GM19452 (cell line): ENCODE results near the gene MTUS2.
"Not testable (repeated sequence)": the region's sequence is repeated elsewhere in the genome, so short reads cannot be mapped to it uniquely, and the experiment has no call there.

Experiments used
- ATAC-seq: cut with Tn5 transposase; IDR thresholded peaks from one replicate; pipeline ENCODE4 v1.9.1; 2021; ENCODE audit not compliant: unreplicated experiment

The MTUS2 gene

DNA sequence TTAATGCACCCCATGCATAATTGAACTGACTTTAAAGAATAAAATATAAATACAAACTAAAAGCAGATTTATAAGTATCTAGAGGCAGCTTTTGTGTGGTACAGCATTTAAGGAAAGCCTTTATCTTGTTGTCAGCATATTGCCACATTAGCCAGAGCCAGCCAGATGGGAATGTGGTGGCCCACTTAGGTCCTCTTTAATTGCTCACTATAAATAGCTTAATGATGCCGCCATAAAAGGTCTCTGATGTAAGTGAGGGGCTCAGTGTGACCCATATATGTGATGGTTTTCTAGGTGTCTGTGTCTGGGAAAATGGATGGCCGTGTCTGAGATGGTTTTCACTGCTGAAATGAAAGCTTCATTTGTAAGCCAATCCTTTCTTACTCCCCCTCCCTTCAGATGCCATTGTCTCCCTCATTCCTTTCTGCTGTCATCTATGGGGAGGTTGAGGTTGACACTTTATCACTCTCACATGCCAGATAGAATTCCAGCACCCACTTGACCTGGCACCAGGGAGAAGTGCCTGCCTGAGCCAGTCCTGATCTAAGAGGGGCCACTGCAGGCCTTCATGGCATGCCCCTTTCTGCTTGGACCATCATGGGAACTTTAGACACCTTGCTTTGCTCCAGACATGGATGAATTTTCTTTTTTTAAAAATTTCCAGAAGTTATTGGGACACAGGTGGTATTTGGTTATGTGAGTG is 135.3 kb downstream of the MTUS2 start:
- ATAC-seq, result no peak

DNA sequence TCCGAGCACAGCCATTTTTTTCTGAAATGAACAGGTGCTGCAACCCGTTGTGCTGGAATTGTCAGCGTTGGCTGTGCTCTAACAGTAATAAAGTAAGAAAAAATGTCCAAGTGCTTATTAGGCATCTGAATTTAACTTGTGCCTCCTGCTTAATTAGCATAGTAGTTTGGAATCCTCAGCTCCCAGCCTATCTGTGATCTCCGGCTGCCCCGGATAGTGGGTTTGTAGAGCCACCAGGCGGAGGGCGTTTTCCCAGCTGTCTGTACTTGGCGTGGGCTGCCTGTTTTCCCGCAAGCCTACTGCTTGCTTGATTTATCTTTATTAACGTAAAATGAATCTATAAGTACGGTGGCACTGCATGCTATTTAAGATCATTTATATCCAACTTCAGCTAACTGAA is 137.9 kb downstream of the MTUS2 start:
- no peak for ATAC-seq

DNA sequence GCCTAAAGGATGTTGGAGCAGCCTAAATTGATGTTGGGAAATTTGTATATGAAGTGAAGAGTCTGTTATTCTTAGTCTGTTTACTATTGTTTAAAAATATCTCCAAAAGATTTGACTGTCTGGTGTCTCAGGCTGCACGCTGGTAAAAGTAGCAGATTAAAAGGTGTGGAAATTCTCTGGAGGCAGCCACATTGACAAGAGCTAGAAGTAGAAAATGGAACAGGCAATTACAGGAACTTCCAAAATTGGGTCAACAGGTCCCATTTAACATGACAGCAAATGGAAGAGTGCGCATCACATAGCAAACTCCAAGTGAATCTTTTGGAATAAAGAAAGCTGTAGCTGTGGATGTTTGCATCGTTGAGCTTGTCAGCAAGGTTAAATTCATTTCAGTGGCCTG is 138.3 kb downstream of the MTUS2 start:
- ATAC-seq, result no peak

DNA sequence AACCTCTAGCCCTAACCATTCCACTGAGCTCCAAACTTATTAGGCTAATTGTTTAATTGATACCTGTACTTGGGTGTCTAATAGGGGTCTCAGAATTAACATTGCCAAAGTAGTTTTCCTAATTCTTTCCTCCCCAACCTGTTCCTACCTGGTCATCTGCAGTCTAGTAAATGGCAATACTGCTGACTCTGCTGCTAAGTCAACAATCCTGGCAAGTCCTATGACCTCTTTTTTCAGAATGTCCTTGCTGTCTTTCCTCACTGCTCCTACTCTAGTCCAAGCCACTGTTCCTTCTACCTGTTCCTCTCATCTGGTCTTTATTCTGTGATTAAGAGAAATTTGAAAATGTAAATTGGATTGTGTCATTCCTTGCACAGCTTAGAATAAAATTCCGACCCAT is 143.9 kb downstream of the MTUS2 start:
- no peak for ATAC-seq

DNA sequence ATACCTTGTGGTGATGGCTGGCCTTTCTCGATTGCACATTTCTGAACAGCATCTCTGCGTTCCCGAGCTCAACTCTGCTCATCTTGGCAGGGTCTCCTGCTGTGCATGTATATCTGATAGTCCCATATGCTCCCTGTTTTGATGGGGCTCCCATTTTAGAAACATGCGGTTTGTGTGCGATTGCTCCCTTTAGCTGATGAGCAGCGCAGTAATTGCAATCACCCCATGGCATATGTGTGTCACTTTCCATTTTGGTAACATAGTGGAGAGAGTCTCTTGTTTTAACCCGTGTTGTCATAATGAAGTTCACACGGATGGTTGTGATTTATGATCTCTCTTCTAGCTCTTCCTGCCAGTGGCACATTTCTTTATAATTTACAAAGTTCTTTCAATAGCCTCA is 144.7 kb downstream of the MTUS2 start:
- ATAC-seq, result no peak

DNA sequence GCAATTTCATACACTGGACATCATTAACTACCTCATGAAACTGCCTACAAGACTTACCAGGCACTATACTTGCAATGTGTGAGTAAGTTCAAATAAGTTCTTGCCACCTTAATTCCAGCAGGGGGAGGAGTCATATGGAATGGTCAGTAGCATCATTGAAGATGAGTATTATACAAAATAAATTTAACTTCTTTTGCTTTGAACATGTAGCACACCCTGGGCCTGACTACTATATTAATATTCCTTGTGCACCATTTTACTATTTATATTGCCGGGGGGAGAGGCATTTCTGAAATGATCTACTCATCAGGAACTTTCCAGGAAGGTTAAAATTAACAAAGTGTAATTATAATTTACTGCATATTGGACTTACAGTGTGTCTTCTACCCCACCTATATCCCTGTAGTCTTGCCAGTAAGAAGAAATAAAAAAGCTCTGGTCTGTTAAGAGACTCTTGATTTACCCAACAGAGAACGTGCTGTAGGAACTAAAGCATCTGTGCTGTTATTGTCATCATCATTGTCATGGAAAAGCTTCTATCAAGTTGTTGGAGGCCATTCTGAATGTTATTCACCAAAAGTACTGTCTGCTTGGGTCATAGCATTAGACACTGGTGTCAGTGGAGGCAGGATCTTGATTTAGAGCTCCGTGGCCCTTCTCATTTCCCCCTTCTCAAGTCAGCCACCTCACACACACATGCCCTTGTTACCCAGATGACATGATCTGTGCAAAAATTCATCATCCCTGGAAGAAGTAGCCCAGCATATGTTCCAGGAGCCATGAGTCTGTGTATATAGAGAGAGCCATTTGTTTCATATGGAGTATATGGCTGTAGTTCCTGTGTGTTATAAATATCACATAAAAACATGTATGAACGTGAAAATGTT is 147.1 kb downstream of the MTUS2 start:
- no peak for ATAC-seq

DNA sequence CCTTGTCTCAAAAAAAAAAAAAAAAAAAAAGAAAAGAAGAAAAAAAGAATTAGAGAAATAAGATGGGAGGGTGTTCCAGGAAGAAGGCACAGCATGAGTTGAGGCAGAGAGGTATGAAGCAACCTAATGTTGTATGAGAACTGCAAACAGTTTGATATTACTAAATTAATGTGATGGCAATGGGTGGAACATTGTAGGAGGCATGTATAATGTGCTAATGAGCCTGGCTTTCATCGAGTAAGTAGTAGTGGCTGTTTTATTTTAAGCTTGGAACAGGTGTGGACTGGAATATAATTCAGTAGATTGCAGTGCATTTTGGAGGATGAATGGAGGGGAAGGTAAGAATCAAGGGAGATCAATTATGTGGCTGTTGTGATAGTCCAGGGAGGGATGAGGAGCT is 156.1 kb downstream of the MTUS2 start:
- ATAC-seq, result no peak

DNA sequence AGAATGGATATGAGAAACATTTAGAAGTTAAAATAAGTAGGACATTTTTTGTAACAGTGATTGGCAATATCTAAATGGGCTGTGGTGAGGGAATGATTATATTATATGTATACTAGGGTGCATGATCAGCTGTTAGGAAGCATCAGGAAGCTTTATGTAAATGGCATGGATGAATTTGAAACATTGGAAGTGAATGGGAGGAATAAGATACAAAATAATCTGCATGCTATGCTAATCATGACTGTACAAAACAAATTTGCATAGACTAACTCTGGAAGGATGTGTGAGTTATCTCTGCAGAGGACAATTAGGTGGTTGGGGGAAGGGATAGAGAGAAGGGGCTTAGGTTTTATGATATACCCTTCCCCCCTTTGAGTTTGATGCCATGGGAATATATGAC is 156.5 kb downstream of the MTUS2 start:
- ATAC-seq, result no peak

DNA sequence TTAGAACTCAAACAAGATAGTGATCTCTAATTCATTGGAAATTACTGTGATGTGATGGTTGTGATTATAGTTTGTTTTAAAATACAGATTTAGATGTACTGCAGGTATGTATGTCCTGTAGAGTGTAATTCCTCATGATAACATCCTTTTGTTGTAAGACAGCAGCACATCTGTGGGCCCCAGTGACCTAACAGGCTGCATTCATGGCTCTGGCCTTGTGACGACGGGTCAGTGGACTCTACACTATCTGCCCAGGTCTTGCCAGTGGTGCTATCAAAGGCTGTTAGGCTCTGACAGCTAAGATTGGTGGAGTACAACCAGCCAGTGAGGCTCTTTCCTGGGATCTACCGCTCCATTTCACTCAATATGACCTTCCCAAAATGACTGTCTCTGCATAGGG is 158.4 kb downstream of the MTUS2 start:
- ATAC-seq, result no peak

DNA sequence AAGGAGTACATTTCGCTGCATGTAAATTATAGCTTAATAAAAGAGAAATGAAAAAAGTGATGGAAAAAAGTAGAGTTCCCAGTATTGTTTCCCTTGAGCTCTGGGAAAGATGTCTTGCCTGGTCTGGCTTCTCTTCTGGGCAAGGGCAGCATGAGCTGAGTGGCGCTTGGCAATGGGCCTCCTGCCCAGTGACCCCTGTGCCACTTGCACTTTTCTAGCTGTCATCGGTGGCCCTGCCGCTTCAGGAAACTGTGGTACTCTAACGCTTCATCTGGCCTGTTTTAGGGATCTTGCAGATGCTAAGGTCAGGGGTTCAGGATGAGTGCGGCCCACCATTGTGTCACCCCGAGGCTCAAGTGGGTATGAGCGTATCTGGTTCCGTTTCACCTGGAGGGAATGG is 161.4 kb downstream of the MTUS2 start:
- no peak for ATAC-seq

DNA sequence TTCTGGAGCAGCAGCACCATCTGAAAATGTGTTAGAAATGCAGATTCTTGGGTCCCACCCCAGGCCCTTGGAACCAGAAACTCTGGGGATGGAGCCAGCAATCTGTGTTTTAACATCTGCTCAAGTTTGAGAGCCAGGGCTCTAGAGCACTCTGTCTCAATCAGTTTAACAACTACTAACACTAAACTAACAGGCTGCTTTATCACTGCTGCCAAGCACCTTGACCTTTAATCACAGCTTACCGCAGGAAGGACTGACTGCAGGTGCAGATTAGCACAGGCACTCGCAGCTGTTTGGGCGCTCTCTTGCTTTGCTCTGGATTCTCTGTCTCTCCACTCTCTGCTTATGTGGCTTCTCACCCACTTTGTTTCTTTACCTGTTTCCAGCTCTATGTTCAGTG is 163.5 kb downstream of the MTUS2 start:
- no peak for ATAC-seq

DNA sequence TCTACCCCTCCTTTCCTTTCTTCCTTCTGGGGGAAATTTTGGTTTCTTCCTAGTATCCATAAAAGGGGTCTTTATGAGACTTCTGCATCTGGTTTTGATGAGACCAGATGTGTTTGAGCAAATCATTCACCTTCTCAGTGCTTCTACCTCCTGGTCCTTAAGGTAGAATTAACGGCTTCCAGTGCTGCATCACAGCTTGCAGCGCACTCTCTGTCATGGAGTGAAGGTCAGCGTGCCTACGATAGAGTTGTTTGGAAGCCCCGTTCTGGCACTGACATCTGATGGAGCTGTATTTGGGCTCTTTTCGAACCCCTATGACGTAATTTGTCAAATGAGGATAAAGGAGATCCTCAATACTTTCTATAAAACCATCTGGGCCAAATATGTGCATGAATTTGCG is 164.2 kb downstream of the MTUS2 start:
- no peak for ATAC-seq

DNA sequence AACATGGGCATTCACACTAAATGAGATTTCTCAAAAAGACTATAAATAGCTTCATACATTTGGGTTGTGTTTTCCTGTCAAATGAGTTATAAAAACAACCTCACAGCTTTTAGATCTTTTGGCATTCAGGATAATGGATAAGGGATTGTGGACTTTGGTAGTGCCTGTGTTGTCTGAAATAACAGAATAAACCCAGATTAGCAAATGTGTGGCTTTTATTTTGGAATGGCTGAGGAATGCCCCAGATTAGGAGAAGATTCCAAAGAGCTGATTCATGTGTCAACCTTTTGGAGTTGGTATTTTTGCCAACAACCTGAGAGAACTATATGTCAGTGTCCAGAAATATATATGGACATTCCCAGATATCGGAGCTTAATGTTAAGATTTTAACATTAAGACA is 164.7 kb downstream of the MTUS2 start:
- ATAC-seq, result no peak

DNA sequence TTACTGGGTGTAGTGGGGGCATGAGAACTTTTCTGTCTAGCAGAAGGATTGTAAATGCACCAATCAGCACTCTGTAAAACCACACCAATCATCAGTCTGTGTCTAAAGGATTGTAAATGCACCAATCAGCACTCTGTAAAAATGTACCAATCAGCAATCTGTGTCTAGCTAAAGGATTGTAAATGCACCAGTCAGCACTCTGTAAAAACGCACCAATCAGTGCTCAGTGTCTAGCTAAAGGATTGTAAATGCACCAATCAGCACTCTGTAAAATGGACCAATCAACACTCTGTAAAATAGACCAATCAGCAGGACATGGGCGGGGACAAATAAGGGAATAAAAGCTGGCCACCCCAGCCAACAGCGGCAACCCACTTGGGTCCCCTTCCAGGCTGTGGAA is 170.2 kb downstream of the MTUS2 start:
- ATAC-seq, result not testable (repeated sequence)

DNA sequence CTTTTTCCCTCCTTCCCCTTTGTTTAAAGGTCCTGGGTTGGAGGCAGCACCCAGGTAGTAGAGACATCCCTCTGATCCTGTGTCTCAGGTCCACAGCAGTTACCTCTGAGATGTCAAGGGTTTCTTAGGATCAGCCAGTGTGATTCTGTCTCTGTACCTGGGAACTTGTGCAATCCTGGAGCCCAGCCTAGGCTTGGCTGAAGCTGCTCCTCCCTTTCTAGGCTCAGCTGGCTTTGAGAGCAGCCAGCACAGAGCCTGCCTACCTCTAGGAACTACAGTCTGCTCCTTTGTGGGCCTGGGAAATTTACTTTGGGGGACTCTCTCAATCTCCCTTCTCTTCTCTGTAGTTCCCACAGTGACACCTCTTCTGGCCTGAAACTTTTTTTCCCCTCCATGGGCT is 171.6 kb downstream of the MTUS2 start:
- no peak for ATAC-seq

DNA sequence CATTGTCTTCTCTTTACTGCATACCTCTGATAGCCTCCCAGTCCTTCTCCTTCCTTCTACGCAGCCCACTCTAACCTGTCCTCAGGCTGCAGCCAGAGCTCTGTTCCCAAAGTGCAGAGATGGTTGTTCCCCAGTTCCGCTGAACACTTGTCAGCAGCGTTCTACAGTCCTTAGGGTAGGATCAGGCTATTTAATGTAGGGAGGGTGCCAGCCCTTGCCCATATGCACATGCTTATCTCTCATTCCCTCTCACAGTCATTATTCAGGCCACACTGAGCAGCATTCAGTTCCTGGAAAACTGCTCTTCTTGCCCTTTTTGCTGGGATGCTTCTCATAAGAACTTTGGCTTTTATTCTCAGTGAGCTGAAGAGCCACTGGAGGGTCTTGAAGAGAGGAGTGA is 180.7 kb downstream of the MTUS2 start:
- ATAC-seq, result no peak

DNA sequence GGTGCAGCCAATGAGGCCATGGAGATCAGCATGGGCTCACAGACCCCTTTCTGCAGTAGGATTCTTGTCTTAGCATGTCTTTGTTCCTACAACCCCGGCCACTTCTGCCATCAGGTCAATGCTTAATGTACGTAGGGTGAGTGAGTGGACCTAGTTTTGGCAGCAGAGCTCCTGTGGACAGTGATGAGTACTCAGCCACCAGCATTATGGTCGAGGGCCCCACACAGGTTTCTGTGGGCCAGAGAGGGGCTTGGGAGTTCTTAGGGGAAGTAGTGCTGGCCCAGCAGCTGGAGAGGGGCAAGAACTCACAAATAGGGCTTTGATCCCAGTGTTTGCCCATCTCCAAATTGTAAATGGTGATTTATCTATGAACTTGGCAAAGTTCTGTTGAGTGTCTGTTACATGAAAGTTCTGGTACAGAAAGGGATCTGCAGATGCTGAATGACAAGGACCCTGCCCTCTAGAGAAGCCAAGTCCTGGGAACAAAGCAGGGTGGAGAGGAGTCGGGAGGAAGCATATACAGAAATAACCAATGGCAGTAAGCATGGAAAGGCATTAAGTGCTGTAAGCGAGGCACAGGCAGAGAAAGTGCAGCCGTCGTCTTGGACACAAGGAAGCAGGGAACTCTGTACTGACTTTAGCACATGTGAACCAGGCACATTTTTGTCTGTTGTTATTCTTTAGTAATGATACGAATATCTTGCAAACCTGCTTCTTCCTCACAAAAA is 185.1 kb downstream of the MTUS2 start:
- no peak for ATAC-seq

DNA sequence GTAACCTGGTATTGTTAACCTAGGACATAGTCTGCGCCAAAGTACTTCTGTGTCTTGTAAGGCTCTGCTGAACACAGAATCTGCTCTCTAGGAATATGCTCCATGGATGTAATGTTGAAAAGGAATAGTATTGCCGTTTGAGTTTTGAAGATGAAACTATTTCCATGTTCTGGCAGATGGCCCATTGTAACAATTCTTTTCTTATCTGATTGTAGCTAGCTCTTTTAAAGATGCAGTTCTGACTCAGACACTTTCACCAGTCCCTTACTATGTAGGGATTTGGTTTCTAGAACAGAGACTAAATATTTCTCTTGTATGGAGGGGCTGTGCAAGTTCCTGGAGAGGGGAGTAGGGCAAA is 185.6 kb downstream of the MTUS2 start:
- ATAC-seq, result no peak

DNA sequence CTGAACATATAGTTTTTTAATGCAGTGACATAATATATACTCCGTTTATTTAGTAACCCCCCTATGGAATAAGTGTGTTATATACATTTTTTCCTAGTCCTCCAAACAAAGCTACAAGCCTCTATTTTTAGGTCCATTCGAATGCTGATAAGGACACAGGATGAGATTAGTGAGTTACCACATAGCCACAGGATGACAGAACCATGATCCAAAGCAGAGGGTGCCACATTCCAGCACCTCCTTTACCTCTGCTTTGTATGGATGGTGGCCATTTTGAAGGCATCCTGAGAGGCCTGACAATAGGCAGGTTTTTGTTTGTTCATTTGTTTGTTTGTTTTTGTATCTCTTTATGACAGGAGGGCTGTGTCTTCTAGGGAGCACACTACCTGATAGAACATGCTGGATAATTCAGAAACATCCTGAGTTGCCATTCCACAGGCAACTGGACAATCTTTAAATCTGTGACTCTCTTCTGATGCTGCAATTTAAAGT is 186.3 kb downstream of the MTUS2 start:
- ATAC-seq, result no peak

DNA sequence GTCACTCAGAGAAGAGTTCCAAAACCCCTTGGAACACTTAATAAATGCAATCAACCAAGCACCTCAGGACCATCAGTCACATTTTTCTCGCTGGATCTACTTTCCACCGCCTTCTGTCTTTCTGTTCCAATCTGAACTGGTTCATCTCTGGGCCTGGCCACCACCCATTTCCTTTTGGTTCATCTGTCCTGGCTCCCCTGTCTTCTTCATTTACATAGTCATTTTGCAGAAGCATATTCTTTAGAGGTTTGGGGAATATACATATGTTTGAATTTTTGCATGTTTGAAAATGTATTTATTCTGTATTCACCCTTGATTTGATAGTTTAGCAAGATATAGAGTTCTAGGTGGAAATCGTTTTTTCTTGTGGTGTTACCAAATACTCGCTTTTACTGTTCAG is 188.2 kb downstream of the MTUS2 start:
- ATAC-seq, result no peak

DNA sequence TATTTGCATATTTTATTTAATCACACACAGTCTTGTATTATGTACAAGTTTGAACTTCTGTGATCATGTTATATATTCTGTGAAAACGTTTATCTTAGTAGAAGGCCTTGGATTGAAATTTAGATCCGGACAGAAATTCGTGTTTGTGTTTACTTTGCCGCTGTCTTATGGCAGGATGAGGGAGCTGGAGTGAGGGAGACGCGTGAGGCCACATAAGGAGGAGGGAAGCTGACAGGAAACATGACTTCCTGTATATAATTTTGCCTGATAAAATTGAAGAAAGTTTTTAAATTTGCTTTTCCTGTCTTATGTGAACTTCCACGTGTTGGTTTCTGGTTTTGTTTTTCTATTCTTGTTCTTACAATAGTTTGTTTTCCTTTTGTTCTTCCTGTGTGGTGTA is 200.2 kb downstream of the MTUS2 start:
- ATAC-seq, result no peak

DNA sequence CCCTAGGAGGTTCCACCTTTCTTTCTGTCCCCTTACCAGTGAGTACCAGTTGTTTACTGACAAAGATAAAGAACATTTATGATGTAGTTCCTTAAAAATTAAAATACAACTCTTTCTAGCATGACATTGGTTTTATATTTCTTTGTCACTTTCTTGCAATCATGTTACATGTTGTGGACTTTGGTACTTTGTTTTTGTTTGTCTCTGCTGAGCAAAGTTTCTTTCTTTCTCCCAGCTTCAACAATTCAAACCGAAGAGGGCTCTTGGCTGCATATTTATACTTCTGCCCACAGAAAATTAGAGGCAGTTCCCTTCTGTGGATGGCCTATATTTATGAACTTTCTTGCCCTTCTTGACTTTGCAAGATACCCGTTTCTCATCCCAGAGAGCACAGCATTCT is 201.2 kb downstream of the MTUS2 start:
- no peak for ATAC-seq
